ENCODE data around the gene UBL3.

Gene UBL3

GRCh38 chr13:29887030-29887557 is 36.7 kb upstream of the UBL3 start:
- no peak for TF ChIP-seq CTCF (IDR thresholded peaks at IDR 0.05; ENCODE audit: borderline replicate concordance, insufficient read depth, low read depth, low read length)
- H3K4me3 ChIP-seq (ENCODE audit: low read depth, low read length): no peak overlapping the region

GRCh38 chr13:29886446-29886845 is 36.0 kb upstream of the UBL3 start:
- no peak overlapping the region for H3K4me3 ChIP-seq (ENCODE audit: low read depth, low read length)
- TF ChIP-seq CTCF (IDR thresholded peaks at IDR 0.05; ENCODE audit: borderline replicate concordance, insufficient read depth, low read depth, low read length): no peak

- no peak overlapping the region for H3K4me3 ChIP-seq (ENCODE audit: low read depth, low read length)
- no peak for TF ChIP-seq CTCF (IDR thresholded peaks at IDR 0.05; ENCODE audit: borderline replicate concordance, insufficient read depth, low read depth, low read length)
Measured at GRCh38 chr13:29885989-29886388, 35.6 kb upstream of the UBL3 start.

- no peak for TF ChIP-seq CTCF (IDR thresholded peaks at IDR 0.05; ENCODE audit: borderline replicate concordance, insufficient read depth, low read depth, low read length)
- H3K4me3 ChIP-seq (ENCODE audit: low read depth, low read length): no peak overlapping the region
Measured at GRCh38 chr13:29884671-29885430, 34.4 kb upstream of the UBL3 start.

- H3K4me3 ChIP-seq (ENCODE audit: low read depth, low read length): no peak overlapping the region
- TF ChIP-seq CTCF (IDR thresholded peaks at IDR 0.05; ENCODE audit: borderline replicate concordance, insufficient read depth, low read depth, low read length): no peak
Measured at GRCh38 chr13:29883941-29884518, 33.6 kb upstream of the UBL3 start.

- H3K4me3 ChIP-seq (ENCODE audit: low read depth, low read length): no peak overlapping the region
- TF ChIP-seq CTCF (IDR thresholded peaks at IDR 0.05; ENCODE audit: borderline replicate concordance, insufficient read depth, low read depth, low read length): no peak
Measured at GRCh38 chr13:29882076-29882475, 31.7 kb upstream of the UBL3 start.

- H3K4me3 ChIP-seq (ENCODE audit: low read depth, low read length): no peak overlapping the region
- TF ChIP-seq CTCF (IDR thresholded peaks at IDR 0.05; ENCODE audit: borderline replicate concordance, insufficient read depth, low read depth, low read length): no peak
Measured at GRCh38 chr13:29878101-29878500, 27.7 kb upstream of the UBL3 start.
